Amniotic epithelial cell (primary cell): ENCODE measurements around the gene NFATC2.
"Not testable (repeated sequence)": the region's sequence is repeated elsewhere in the genome, so short reads cannot be mapped to it uniquely, and the experiment has no call there.

Experiments
- DNase-seq: peaks from one replicate; pipeline ENCODE4 v3.0.0-alpha.2; 2010; ENCODE audit warnings: low read depth

Gene NFATC2

DNA sequence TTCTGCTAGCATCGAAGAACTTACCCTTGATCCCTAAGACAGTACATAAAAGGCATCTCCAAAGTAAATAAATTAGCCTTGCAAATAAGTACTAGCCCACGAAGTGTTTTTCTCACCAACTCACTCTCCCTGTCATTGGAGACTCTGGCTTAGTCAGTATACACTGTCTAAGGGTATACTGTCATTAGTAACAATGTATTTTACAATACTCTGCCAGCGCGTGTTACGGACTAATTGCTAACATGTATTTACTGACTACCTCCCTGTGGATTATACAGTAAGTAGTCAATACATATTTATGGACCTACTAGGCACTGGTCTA lies 72.1 kb downstream of the NFATC2 start:
- DNase-seq, result no peak

DNA sequence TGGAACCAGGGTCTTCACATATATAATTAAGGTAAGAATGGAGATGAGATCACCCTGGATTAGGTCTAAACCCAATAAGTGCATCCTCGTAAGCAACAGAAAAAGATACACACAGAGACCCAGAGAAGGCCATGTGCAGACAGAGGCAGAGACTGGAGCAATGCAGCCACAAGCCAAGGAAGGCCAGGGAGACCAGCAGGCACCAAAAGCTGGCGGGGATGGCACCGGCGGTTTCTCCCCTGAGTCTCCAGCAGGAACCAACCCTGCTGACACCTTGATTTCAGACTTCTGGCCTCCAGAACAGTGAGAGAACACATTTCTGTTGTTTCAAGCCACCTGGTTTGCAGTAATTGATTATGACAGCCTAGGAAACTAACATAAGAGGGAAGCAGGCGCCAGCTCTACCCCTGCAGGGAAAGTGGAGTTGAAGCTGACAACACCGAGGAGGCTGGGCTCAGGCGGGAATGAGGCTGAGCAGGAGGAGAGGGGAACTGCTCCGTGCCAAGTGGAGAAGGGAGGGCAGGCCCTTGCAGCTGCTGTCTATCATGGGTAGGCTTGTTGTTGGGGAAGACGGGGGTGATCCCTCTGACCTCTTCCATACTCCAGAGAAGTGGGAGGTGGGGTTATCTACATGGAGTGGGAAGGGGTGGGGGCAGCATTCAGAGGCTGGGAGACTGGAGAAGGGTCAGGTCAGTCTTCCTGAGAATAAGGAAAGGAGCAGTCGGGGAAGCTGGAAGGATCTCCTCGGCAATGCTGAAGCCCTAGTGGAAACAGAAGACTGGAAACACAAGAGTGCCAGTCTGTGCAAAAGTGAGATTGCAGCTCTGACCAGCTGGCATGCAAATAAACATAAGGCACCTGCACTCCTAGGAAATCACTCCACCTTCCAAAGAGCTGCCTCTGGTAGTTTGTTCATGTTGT lies 72.7 kb downstream of the NFATC2 start:
- no peak for DNase-seq

GRCh38 chr20:51469046-51469445 lies 73.5 kb downstream of the NFATC2 start:
- DNase-seq, result no peak

DNA sequence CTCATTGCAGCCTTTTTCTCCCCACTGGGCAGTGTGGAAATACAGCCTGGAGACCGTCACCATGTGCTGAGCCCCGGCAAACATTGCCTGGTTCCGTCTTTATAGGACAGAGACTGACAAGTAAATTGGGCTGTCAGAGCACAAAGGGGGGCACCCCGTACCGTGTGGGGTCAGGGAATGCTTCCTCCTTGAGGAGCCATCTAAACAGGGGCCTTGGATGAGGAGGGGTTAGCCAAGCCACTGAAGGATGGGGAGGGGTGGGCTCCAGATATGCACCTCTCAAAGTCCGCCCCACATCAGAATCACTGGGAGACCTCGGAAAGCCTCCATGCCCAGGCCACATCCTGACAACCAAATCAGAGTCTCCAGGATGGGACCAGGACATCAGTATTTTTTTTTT lies 73.9 kb downstream of the NFATC2 start:
- no peak for DNase-seq

GRCh38 chr20:51467956-51468626 lies 74.4 kb downstream of the NFATC2 start:
- no peak for DNase-seq

- DNase-seq, result no peak
These were observed 78.5 kb downstream of the NFATC2 start for GRCh38 chr20:51463998-51464397.

DNA sequence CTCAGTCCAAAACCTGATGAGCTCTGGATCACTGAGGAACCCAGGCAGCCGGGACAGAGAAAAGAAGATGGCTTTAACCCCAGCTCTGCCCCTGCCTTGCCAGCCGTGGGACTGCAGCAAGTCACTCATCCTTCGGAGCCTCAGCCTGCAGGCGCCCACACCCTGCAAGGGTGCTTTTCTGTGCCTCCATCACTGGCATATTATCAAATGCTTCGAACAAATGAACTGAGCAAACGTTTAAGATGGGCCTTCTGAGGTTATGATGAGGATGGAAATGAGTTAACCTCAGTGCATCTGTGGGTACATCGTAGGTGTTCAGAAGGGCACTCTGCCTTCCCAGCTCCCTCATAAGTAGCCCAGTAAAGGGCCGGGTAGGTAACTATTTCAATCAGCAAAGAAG lies 79.0 kb downstream of the NFATC2 start:
- no peak for DNase-seq

- DNase-seq, result peak; percentile 57
These were observed 79.8 kb downstream of the NFATC2 start for GRCh38 chr20:51462566-51463276.

GRCh38 chr20:51461846-51462245 lies 80.7 kb downstream of the NFATC2 start:
- DNase-seq, result not testable (repeated sequence)

GRCh38 chr20:51461306-51461705 lies 81.2 kb downstream of the NFATC2 start:
- no peak for DNase-seq

DNA sequence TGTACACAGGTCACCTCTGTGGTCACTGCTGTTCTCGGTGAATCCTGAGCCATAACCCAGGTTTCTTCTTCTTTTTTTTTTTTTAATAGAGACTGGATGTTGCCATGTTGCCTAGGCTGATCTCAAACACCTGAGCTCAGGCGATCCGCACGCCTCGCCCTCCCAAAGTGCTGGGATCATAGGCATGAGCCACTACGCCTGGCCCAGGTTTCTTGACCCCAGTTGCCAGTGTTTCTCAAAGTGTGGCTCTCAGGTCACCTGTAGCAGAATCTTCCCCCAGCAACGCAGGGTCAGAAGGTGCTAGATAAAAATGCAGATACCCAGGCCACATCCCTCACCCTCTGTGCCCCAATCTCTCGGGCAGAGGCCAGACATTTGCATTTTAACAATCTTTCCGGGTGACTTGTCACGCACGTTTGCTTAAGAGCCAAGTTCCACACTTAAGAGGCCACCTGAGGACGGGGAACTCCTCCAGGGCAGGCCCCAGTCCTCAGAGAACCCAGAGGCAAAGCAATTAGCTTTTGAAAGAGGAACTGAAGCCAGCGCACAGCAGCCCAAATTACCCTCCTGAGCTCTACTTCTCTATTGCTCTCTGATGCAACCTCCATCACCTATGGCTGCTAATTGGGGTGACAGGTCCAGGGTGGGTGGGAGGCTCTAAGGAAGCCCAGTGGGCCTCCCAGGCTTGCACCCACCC lies 81.8 kb downstream of the NFATC2 start:
- DNase-seq, result no peak

DNA sequence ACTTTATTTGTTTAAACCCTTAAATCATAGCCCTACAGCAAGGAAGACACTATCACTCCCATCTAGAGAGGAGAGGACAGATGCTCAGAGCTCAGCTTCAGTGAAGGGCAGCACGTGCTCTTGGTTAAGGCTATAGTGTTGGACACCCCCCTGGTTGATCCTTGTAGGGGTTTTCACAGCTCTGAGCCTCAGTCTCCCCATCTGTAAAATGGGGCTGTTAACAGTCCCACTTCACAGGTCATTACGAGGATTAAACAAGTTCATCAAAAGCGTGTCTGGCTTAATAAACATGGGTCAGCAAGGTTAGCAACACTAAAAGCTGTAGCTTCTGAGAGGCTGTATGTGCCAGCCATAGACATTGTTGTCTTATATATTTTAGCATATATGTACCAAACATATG lies 82.4 kb downstream of the NFATC2 start:
- no peak for DNase-seq

DNA sequence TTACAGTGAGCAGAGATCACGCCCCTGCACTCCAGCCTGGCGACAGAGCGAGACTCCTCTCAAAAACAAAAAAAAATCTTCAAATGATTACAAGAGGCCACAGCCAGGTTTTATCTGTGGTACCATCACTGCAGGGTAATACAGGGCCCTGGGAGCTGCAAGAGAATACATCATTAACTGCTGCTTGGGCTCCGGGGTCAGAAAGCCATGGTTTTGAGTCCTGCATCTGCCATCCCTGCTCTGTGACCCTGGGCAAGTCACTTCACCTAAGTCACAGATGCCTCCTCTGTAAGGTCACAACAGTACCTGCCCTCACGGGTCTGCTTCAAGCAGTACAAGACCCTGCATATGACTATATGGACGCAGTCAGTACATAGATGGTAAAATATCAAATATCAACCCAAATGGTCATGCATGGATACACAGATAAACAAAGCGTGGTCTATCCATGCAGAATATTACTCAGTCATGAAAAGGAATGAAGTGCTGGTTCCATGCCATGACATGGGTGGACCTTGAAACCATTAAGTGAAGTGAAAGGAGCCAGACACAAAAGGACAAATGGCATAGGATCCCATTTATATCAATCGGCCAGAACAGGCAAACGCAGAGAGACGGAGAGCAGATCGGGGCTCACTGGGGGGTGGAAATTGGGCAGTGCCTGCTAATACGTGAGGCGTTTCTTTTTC lies 83.6 kb downstream of the NFATC2 start:
- no peak for DNase-seq

GRCh38 chr20:51457533-51457932 lies 85.0 kb downstream of the NFATC2 start:
- DNase-seq, result no peak

DNA sequence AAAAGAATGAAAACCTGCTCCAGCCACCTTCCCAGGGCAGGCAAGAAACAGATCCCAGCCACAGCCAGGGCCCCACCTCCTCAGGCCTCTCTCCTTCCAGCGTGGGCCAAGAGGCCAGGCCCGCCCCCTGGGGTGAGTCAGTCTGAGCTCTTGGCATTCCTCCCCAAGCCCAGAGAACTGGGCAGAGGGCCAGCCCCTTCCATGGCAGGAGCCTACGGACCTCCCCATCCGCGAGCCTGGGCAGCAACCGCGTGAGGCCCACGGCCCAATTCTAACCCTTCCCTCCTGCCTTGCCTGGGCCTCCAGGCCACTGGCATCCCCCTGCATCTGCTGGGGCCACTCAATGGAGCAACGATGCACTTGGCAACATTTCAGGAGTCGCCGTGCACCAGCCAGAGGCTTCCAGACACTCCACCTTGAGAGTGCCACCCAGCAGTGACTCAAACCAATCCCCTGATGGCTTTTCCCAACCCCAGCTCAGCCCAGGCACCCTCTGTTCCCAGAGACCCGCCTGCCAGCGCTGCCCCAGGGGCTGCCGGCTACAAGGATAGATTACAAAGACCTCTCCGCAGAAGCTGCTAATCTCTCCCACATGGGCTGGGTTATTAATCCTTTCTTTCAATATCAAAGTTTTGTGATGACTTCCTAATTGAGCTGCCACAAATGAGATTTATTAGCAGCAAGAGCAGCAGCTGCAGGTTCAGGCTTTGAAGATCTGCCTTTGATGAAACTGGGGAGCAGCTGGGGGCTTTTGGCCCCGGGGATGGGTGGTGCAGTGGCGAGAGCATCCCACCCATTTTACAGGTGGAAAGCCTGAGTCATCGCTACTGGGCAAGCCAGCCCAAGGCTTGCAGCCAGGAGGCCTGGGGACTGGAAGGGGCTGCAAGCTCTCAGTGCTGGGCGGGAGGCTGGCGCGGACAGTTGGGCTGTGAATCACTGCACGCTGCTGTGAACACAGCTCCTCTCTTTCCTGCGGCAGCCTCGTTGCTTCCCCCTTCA lies 85.7 kb downstream of the NFATC2 start:
- peak; percentile 96 for DNase-seq

- DNase-seq, result no peak
These were observed 88.2 kb downstream of the NFATC2 start for GRCh38 chr20:51454250-51454865.

GRCh38 chr20:51452734-51453365 lies 89.7 kb downstream of the NFATC2 start:
- DNase-seq, result no peak

GRCh38 chr20:51452091-51452613 lies 90.4 kb downstream of the NFATC2 start:
- no peak for DNase-seq

GRCh38 chr20:51451484-51451883 lies 91.0 kb downstream of the NFATC2 start:
- DNase-seq, result no peak
